ENCODE results near the gene CDCP2.

CDCP2 gene

DNA sequence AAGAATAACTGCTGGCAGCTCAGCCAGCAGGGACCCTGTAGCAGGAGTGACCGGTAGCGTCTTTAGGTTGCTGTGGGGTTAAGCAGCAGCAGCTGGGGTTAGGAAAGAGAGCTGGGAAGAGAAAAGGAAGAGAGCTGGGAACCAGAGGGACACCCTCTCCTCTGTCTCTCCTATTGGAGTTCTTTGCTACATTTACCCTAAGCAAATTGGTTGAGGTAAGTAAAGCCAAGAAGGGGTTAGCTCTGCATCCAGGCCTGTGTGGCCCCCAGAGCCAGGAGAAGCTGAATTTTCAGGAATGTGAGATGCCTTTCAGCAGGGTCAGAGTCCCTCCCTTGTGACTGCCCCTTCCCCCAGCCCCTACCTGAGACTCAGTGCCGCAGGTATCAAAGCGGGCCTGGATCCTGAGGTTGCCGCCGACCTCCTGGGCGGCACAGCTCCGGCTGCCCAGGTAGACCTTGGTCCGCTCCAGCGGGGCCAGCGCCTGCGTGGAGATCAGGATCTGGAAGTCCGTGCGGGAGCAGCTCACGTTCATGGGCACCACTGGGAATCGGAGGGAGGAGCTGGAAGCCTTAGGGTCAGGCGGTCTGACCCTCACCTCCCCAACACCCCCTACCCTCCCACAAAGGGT is 16.4 kb downstream of the CDCP2 start:
- no peak for DNase-seq

DNA sequence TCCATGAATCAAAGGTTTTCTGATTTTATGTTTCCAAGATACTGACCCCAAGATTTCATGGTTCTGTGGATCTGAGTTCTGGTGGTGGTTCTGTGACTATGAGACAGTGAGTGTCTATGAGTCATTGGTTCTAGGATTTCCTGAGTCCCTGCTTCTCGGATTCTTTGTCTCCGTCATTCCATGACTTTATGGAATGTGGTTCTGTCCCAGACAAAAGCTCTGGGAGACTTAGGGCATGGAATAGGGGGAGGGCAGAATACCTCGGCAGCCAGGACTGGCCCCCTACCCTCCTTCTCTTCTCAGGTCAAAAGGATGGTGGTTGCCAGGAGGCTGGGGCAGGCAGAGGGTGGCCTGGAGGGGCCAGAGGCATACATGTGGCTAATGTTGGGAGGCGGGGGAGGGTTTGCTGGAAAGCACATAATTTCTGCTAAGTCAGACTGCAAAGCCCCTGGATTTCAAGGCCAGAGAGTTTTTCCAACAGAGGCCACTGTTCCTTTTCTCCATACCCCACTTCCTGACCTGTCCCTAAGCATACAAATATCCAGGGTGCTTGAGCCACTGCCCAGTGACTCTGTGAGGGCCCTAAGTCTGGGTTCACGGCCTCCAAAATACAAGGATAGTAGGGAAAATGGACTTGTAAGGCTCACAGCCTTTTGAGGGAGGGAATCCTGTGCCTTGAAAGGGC is 17.2 kb downstream of the CDCP2 start:
- no peak for DNase-seq

- DNase-seq, result no peak
Measured at GRCh38 chr1:54134295-54134694, 18.5 kb downstream of the CDCP2 start.

- DNase-seq, result no peak
Measured at GRCh38 chr1:54132495-54132894, 20.3 kb downstream of the CDCP2 start.

GRCh38 chr1:54131419-54131818 is 21.4 kb downstream of the CDCP2 start:
- DNase-seq, result no peak

DNA sequence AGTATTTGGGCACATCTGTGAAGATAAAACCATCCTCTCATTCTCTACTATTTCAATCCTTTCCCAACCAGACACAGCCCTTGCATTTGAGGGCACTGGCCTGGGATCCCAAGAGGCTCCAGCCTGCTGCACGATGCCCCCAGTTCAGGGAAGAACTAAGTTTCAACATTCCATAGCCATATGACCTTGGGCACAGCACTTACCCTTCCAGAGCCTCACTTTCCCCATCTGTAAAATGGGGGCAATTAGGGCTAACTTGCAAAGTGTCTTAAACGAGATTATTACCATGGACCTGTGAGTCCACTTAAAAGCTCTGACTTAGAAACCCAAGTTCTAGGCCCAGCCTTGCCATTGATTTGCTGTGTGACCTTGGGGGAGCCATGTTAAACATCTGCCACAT is 22.9 kb downstream of the CDCP2 start:
- DNase-seq, result no peak

DNA sequence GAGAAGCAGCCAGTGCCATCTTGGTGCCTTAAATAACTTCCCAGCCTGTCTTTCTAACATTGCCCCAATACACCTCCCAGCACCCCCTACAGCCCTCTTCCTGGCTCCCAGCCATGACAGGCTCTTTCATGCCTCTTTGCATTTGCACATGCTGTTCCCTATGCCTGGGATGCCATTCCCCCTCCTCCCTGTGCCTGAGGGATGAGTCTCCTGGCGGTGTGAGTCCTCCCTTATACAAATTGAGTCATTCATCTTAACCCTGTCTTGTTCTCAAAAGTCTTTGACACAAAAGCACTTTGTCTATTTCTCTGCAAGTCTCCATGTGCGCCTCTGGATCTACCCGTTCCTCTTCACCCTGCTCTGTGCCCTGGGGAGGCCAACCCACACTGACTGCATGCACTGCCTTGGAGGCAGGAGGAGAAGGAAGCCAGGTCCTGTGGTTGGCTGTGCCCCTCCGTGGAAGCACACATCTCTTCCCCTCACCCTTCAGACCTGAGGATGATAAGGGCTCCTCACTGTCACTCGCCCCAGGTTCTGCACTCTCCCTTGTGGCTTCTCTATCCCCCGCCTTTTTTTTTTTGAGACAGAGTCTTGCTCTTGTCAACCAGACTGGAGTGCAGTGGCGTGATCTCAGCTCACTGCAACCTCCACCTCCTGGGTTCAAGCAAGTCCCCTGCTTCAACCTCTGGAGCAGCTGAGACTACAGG is 25.1 kb downstream of the CDCP2 start:
- DNase-seq, result no peak

DNA sequence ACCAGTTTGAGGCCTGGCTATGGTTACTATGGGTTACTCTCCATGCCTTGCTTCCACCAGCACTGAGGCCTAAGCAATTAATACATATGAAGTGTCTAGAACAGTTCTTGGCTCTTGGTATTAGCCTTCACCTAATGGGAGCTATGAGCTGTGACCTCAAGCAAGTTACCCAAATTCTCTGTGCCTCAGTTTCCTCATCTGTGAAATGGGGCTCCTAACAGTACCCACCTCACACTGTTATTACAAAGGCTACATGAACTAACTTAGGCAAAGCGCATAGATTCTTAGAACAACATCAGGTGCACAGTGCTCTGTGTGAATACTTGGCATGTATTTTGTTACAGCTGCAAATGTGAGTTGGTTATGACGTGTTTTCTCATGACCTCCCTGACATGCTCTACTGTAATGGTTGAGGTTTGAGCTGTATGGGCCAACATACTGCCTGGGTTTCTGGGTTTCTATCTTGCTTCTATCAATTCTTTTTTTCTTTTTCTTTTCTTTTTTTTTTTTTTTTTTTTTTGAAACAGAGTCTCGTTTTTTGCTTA is 26.5 kb downstream of the CDCP2 start:
- no peak for DNase-seq

- no peak for DNase-seq
Measured at GRCh38 chr1:54125386-54126070, 27.3 kb downstream of the CDCP2 start.

DNA sequence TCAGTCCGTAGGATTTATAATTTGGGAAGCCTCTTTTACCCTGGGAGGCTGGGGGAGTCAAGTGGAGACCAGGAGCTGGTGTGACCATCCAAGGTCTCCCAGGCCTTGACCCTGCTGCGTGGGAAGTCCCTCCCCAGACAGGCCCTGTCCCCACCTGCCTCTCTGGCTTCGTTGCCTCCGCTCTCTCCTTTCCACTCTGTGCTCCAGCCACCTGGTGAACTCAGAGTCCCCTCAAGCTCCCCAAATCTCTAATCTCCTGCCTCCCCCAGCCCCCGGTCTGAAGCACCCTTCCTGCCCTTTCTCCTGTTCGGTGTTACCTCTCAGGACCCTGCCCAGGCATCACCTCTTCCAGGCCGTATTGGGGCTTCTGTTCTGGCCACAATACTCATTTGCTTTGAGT is 27.9 kb downstream of the CDCP2 start:
- DNase-seq, result no peak

DNA sequence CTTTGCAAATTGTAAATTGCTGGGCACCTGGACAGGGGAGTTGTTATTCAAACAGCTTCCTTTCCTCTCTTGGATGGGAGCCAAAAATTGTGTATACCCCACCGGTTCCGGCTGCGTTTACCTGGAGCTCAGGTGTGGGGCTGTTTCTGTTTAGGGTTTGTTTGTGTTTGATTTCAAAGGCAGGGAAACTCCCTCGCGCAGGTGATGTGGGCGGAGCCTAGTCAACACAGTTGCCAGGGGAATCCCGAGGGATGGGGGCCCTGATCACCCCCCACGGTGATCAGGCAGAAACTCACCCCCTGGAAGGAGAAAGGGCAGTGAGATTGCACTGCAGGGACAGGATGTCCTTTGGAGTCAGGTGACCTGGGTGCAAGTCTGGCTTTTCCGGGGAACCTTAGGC is 28.3 kb downstream of the CDCP2 start:
- no peak for DNase-seq

GRCh38 chr1:54122992-54123391 is 29.8 kb downstream of the CDCP2 start:
- DNase-seq, result no peak

GRCh38 chr1:54122135-54122751 is 30.6 kb downstream of the CDCP2 start:
- DNase-seq, result no peak

GRCh38 chr1:54121482-54122134 is 31.2 kb downstream of the CDCP2 start:
- DNase-seq, result peak; percentile 59

DNA sequence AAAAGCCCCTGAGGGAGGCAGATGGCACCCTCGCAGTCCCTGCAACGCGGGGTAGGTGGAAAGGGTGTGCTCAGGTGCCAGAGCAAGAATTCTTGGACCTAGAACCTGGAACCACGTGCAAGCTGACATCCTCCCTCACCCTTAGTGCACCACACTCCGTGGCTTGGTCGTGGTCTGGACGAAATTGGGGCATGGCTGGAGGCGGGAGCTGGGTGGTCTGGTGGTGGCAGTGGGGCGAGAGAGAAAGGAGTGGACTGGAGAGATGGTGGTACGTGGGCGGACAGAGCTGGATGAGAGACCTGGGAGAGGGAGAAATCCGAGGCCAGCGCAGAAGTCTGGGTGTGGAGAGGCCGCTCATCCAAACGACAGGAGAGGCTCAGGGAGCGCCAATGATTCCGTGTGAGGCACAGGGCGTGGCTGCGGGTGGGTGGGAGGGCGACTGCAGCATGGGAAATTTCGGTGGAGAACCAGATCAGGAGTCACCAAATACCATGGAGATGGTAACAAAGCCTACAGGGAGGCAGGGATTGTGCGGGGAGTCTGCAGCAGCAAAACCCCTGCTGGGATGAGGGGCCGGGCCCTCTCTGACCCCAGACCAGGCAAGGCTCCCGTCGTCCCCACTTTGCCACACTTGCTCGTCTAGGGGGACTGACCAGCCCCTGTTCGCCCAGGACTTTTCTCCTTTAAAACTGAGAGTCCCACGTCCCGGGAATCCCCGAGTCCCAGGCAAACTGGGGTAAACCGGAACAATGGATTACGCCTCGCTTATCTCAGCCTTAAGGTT is 31.9 kb downstream of the CDCP2 start:
- no peak for DNase-seq

GRCh38 chr1:54120018-54120697 is 32.6 kb downstream of the CDCP2 start:
- no peak for DNase-seq

- no peak for DNase-seq
Measured at GRCh38 chr1:54118704-54119103, 34.1 kb downstream of the CDCP2 start.

DNA sequence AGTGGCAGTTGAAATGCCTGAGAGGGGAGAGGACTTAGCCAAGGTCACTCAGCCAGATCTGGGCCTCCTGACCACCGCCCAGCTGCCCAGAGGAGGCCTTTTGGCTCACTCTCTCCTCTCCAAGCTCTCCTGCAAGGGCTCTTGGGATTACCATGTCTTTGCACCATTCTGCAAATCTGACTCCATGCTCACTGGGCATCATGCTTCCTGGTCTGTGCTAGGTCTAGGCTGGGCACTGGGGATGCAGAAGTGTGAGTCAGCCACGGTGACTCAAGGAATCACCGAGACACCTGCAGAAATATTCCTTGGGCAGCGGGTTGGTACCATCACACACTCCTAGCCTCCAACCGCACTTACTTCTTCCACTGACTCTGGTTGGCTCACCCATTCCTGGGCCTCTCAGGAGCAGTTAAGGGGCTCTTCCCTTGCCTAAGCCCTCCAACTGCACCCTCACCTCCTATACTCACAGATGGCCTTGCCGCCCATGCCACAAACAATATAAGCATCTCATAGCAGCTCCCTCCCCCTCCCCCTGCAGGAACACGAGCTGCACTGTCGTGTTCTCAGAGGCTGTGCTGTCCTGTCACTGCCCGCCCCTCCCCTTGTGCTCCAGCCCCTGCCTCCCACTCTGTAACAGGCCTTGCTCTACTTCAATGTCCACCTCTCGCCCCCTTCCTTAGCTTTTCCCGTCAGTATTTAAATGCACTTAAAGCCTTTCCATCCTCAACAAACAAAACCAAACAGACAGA is 34.8 kb downstream of the CDCP2 start:
- no peak for DNase-seq

- no peak for DNase-seq
Measured at GRCh38 chr1:54115520-54115919, 37.3 kb downstream of the CDCP2 start.

DNA sequence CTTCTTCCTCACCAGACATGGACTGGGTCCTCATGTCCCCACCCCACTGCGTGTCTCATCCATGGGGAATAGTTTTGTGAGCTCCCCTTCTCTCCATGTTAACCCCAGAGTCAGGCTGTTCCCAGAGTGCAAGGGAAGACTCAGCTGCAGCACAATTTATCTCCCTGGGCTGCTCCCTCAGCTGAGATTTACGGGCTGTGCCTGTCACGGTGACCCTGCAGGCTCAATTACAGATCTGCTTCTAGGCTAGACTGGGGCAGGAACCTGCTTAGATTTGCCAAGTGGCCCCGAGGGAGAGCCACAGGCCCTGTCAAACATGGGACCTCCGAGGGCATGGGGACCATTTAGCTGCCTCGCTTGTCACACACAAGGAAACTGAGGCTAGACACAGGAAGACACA is 37.8 kb downstream of the CDCP2 start:
- DNase-seq, result no peak
